NCI-H748 treated with DMSO at 0.1 percent for 48 hours (cell line): ENCODE results near the gene STXBP6.
"Not testable (repeated sequence)": the region's sequence is repeated elsewhere in the genome, so short reads cannot be mapped to it uniquely, and the experiment has no call there.

Experiments used
- DNase-seq: peaks from one replicate; lab custom pipeline; 2025; lab: John Stamatoyannopoulos, UW

Gene STXBP6

DNA sequence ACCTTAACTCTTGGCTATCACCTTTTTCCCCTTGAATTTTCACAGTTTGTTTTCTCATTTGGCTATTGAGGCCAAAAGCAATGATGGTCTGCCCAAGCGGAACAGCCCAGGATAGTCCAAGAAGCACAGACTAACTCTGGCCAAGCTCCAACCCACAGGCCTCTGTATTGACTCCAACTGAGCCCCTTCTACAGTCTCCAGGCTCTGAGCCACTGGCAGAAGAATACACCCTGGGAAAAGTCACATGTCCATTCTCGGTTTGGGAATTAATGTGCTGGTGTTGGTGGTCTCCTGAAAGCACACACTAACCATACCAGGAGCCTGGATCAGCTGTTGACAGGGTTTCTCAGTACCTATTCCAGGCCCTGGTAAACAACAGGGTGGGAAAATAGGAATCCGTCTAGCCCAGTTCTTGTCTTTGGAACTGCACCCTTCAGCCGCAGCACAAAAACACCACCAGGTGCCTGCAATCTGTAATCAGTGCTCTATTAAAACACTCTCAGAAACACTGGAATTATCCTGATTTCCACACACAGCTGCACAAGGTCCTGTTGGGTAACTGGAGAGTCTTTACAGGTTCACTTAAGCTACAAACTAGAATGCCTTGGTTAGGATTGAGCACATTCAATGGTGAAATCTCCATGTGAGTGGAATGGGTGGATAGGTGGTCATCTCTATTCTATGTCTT lies 63.6 kb downstream of the STXBP6 start:
- no peak for DNase-seq

DNA sequence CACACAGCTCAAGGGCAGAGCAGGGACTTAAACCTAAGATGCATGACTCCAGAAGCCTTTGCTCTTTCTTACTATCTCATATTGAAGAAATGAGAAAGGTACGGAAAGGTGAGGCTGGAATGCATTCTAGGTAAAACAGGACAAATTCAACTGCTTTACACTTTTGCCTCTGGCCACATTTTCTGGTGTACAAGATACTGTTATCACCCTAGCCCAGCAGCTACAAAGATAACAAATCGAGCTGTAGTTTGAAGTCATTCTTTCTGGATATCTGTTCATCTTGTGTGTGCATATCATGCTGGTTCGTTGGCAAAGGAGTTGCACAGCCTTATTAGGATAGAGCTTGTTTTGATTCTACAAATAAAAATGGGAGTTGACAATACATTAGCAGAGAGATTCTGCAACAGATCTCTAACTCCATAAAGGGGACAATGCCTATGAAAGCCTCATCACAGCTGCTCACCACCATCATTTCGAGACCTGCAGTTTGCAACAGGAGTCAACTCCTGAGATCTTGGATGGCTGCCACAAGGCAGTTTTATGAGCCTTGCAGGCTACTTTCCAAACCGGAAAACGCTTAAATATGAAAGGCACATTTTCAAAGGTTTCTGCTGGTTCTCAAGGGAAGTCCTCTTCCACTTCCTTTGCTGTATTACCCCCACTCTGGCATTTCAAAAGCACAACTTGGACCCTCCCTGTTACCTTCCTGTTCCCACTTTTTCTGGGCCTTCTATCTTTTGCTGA lies 64.9 kb downstream of the STXBP6 start:
- no peak for DNase-seq

DNA sequence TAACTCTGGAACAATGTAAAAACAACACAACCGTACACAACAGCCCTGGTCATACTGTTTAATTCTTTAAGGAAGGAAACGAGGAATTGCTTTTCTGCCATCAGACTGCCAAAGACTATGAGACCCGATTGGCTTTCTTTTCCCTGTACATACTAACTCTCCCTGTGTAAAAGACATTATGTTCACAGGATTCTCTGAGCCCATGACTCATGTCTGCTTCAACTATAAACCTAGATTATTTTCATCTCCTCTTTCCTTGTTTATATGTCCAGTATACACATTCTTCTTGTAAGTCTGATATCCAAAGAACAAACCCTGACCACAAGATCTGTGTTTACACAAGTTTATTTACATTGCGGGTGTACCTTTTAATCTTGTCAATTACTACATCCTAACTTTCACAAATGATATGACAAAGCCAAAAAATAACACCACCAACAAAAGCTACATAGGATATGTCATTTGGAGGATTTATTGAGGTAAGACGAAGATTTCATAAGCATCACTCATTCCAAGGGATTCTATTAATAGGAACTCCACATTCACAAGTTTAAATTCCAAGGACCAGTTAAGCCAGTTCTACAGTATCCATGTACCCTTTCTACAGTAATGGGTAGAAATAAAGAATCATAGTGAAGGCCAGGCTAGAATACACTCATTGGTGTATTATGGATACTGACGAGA lies 67.3 kb downstream of the STXBP6 start:
- no peak for DNase-seq

DNA sequence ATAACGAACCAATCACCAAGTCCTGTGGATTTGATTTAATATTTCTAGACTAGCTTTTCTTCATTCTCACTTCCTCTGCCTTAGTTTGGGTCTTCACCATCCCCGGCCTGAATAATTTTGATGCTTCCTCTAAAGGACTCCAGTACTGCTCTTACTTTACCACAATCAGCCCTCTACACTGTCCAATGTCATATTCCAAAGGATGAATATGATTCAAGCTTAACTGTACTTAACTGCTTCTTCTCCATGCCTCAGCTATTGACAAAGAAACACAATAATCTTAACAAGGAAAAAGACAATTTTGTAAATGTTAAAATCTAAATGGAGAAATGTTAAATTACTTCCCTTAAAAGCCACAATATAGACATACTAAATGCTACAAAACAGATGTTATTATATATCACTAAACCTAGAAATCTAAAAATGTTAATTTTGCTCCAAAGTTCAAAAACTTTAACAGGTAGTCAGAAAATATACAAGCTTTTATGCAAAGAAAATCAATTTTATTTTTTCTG lies 70.2 kb downstream of the STXBP6 start:
- no peak for DNase-seq

DNA sequence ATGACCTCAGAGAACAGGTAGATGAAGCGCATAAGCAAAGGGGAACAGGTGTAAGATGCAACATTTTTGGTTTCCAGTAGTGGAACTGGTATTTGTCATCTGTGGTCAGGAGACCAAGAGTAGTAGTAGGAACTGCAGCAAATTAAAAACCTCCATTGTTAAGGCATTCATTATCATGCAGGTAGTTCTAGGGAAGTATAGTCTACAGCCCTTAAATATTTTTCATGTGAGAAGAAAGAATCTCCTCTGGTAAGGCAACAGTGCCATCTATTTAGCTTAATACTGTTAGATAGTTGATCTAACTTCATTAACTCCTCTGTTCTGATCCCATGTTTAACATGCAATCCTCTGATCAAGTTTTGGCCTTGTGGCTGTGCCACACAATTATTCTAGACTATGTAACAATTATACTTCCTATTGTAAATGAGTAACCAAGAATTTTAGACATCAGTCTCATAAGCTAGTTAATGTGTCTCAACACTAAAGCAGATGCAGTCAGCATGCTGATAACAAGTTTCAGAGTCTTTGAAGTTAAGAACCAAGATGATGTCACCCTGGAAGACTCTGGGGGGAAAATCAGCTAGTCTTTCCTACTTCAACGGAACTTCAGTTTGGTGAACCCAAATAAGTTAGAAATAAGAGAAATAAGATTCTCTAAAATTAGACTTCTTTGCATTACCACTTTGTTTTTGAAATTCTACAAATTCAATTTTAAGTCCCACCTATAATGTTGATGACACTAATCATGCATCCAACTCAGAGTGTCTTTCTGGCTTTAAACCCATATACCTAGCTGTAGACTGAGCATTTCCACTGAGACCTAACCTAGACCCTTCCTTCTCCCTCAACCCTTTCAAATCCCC lies 70.9 kb downstream of the STXBP6 start:
- DNase-seq = no peak

DNA sequence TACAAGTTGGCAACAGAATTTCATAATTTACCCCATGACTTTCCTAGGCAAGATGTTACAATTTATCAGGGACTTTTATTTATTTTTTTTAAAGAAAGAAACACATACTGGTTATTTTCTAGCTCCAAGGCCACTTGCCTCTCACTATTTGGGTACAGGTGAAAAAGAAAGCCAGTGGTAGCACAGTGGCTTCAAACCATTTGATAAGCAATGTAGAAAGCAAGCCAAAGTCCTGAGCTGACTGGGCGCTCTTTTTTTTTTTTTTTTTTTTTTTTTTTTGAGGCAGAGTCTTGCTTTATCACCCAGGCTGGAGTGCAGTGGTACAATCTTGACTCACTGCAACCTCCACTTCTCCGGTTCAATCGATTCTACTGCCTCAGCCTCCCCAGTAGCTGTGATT lies 73.3 kb downstream of the STXBP6 start:
- DNase-seq = no peak

DNA sequence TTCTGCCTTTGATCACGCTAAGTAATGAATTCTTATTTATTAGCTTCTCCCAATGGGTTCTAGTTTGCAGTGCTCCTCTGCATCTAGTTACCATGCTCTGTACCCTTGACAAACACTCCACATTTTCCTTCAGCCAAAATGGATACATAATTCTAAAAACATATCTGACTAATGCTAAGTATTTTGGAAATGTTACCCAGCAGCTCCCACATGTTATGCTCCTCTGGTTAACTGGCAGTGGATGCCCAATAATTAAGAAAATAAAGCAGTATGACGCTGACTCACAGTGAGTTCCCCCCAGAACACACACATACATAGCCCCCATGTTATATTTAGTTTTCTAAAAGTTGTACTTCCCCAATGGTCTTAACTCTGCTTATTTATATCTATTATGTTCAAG lies 74.6 kb downstream of the STXBP6 start:
- DNase-seq = no peak

DNA sequence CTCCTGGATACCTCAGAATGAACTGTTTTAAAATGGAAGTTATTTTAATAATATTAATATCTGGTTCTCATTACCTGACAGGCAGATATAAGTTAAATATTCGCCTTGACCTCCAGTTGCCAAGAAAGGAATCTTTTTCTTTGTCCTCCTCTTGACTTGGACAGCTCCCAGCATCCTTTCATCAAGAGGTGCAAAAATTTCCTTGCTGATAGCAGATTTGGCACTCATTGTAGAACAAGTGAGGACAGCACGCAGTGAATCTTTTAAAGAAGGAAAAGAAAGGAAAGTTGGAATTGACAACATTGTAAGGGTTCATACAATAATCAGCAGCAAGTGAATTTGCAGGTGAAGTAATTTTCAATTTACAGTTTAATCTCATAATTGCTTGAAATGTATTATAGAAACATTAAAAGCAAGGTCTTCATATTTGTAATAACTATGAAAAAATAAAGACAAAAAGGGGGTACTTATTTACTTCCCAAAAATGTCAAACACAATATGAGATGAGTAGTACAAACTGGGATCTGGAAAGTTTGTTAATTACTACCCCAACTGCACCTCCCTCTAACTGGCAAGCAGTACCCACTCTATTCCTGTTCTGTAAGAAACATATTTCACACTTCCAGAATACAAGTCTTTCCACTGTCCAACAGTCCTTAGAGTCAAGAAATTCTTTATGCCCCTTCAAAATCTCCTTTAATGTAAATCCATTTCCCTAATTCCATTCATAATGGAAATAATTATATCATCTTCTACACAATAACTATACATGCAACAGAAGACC lies 75.2 kb downstream of the STXBP6 start:
- DNase-seq = no peak

DNA sequence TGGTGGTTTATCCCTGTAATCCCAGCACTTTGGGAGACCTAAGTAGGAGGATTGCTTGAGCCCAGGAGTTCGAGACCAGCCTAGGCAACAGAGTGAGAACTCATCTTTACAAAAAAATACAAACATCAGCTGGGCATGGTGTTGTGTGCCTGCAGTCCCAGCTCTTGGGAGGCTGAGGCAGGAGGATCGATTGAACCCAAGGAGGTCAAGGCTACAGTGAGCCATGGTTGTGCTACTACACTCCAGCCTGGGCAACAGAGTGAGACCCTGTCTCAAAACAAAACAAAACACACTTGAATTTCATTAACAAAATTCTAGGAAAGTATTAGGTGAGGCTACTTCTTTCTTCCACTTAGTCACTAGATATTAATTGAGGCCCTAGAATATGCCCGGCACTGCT lies 77.1 kb downstream of the STXBP6 start:
- no peak for DNase-seq

DNA sequence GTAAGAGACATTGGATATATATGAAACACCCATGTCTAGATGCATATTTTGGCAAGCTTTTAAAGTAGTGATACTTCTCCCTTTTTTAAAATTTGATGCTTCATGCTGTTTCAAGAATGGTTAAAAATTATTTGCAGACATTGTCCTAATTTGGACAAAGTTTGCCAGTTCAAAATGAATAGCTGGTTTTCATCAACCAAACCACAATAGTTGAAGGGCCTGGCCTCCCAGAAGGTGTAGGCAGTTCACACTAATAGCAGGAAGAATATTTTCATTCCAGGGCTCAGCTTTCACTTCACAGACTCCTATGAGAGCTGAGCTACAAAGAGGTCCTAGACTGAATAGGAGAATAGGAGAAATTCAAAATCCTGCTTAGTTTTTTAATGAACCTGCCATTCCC lies 78.7 kb downstream of the STXBP6 start:
- no peak for DNase-seq

DNA sequence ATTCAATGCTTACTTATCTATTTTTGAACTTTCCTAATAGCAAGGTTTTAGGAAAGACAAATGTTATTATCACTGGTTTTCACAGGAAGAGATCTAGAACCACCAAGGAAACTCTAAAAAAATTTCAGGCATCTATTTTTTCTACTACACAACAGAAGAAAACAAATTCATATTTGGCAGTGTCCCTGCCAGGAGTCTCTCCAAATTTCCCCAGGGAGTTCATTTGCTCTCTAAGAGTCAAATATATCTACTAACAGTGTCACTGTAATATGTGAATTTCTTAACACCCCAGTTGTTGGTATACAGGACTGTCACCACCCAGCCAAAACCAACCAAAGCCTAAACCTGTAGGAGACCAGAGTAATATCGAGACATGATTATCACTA lies 83.4 kb downstream of the STXBP6 start:
- DNase-seq = no peak

DNA sequence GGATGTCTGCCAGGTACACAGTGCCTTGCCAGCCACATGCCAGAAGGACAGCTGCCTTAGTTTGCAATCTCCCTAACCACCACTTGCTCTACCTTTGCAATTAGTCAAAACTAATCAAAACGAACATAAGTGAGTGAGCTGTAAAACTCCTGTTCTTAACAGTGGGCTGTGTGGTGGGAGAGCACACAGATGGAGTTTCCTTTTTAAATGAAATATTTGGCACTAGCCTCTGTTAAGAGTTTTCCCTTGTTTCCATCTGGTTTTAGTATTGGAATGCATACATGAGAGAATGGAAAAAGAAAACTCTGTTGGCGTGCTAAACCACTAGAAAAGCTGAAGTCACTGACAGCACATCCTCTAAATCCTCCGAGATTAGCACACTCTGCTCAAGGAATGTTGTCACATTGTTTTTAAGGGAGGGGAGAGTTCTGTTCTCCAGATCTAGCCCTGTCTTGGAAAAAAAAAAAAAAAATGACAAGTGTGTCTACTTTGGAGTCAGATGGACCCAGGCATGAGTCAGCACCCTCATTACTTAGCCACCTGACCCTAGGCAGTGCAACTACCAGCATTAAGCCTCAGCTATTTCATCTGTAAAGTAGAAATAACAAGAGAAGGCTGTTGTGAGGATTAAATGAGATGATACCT lies 83.9 kb downstream of the STXBP6 start:
- no peak for DNase-seq

DNA sequence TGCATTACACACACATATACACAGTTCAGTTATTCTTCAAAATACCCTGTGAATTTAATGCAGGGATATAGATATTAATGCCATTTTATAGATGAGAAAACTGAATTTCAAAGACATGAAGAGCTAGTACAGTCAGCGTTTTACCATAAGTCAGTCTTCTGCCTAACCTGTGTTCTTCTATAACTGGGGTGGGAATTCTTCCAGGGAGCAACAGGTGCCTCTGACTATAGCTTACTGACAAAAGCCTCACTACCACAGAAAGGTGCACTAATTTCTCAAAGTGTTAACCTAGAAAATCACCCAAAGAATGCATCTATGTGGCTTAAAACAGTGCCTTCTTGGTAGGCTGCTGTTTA lies 84.4 kb downstream of the STXBP6 start:
- no peak for DNase-seq

DNA sequence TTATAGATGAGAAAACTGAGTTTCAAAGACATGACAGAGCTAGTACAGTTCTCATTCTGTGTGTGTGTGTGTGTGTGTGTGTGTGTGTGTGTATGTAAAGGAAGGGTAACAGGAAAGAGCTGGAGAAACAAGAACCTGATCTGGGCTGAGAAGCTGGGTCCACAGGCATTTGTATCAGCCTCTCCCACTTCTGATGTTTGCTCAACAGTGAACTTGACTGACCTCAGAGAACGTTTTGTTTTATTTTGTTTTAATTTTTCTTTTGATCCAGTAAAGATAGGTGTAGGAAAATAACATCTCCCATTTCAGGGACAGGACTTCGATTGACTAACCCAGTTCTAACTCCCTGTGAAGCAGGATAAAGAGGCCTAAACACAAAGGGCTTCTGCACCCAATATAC lies 85.4 kb downstream of the STXBP6 start:
- DNase-seq = no peak

DNA sequence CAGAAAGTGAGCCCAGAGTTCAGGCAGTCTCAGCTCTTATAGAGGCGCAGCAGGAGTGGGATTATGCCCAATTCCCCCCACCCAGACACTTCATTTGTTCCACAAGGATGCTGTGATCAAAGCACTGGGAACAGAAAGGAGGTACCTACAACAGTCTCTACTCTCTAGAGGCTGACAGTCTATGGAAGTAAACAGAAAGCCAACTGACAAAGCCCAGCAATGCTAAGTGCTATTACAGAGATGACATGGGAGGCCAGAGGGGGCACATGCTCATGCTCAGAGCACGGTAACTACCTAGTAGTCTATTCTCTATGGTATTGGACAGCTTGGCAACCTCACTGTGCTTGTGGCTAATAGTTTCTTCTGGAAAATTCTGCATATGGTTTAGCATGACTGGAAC lies 85.9 kb downstream of the STXBP6 start:
- DNase-seq = no peak

DNA sequence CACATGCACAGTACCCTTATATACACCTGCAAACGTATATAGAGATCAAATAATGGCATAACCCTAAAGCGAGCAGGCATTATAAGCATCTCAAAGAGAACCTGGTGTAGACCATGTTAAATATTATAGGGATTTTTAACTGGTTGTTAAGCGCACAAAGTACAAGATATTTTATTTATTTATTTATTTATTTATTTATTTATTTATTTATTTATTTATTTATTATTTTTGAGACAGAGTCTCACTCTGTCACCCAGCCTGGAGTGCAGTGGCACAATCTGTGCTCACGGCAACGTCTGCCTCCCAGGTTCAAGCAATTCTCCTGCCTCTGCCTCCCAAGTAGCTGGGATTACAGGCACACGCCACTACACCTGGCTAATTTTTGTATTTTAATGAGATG lies 87.8 kb downstream of the STXBP6 start:
- DNase-seq = not testable (repeated sequence)

DNA sequence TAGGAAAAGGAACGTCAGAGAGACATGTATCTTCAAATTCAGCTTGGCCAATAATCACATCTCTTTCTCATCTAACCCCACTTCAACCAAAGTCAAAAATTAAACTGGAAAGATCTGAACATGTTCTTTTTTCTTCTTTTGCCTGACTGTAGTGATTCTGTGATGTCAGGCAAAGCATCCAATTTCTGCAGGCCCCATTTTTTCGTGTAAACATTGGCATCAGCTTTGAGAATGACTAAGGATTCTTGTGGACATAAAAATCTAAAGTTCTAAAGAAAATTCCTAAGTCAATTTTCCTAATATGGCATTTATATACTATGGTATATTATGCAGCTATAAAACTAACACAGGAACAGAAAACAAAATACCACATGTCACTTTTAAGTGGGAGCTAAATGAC lies 89.1 kb downstream of the STXBP6 start:
- no peak for DNase-seq

DNA sequence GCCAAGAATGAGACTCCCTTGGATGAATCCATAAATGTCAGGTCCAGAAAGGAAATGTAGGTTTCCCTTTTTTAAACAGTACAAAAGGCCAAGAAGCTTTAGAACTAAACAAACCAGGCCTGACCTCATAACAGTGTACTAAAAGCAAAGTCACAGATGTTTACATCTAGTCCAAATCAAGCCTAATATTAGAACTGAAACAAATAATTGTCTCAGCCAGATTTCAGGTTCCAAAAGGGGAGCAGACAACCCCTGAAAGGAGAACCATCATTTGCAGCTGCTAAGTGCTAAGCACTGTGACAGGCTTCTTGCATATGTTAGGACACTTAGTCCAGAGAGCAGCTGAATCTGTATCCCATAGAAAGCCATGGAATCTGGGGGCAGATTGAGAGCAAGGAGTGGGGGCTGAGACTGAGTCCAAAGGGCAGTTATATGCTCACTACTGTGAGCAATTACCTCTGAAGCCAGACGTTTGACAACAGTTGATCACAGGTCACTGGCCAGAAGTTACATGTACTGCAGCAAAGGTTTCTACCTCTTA lies 90.1 kb downstream of the STXBP6 start:
- no peak for DNase-seq

DNA sequence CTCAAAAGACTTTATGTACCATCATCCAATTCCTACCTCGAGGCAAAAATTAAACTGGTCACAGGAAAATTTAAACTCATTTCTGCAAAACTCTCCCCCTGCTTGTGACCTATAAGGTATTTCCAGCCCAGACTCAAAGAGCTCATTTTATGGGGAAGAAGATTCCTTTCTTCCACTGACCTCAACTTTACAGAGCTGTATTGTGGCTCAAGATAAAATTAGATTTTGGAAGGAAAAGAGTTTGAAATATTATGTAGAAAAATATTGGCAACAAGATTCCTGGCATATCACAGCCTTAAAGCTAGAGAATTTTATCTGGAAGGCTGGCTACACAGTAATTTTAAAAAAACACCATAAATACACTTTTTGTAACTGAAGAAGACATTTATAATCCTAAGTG lies 91.7 kb downstream of the STXBP6 start:
- DNase-seq = no peak

DNA sequence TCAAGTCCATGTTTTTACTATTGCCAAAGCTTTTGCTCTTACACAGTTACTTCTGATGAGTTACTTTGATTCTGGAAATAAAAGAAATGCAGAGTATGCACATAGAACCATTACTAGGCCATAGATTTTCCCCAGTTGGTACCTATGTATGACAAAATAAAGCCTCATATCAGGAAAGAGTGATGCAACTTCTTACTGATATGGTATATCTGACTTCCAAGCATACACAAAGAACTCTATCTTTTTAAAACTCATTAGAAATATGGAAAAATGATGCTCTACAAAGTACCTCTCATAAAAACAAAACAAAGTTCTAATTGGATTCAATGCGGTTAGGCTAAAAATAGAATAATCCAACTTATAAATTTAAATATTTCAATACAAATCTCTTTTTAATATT lies 92.1 kb downstream of the STXBP6 start:
- no peak for DNase-seq

DNA sequence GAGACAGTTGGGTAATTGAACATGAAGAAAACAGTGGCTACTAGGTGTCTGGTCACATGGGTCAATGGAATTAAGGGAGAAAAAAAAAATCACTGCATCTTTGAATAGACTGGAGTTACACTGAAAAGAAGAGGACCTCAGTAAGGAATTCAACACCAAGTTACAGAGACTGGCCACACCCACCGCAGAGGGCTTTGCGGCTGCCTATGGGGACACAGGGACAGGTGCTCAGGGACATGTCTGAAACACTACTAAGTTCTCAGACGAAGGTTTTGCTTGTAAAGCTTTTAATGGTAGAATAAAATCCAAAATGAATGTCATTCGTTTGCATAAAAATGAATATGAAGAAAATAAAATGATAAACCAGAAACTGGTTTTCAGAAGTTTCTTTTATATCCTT lies 93.8 kb downstream of the STXBP6 start:
- DNase-seq = no peak
